Vagina (tissue), 2 donors: ENCODE results near the gene PRKCB.

ENCODE experiments used
- POLR2A ChIP-seq, 2 donors: fragments of 450-650 bp; IDR thresholded peaks; one replicate each; pipeline ENCODE4 v1.6.1; 2017; ENCODE audit warnings: antibody characterized with exemption in 2 of 2, mild to moderate bottlenecking in 2 of 2, moderate library complexity in 2 of 2
- TF ChIP-seq, protein P1 (sequence below), 3 experiments: fragments of 450-650 bp in 2 of 3; fragments of 200-600 bp in 1 of 3; sonication (generic) in 1 of 3; IDR thresholded peaks; one replicate each; pipeline ENCODE4 v1.5.1; 2017 to 2019; ENCODE audit warnings: antibody characterized with exemption in 3 of 3, mild to moderate bottlenecking in 2 of 3, moderate library complexity in 2 of 3

DNA sequence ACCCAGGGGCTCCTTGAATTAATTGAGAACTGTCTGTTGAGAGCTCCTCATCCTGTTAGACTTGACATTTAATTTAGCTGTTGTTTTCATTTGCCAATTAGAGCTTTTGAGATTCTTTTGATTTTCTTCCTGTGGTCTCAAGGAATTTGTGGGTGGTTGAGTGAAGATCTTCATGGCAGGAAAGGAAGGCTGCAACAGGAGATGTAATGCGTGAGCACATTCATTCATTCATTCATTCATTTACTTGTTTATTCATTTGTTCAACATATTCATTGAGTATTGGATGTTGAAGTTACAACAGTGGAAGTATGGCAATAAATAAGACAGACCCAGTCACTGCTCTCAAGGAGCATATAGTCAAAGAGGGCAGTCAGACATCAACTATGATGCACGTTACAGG is 117.7 kb downstream of the PRKCB start:
- no peak for TF ChIP-seq POLR2A (IDR thresholded peaks at IDR 0.05)
- TF ChIP-seq, protein P1, sequence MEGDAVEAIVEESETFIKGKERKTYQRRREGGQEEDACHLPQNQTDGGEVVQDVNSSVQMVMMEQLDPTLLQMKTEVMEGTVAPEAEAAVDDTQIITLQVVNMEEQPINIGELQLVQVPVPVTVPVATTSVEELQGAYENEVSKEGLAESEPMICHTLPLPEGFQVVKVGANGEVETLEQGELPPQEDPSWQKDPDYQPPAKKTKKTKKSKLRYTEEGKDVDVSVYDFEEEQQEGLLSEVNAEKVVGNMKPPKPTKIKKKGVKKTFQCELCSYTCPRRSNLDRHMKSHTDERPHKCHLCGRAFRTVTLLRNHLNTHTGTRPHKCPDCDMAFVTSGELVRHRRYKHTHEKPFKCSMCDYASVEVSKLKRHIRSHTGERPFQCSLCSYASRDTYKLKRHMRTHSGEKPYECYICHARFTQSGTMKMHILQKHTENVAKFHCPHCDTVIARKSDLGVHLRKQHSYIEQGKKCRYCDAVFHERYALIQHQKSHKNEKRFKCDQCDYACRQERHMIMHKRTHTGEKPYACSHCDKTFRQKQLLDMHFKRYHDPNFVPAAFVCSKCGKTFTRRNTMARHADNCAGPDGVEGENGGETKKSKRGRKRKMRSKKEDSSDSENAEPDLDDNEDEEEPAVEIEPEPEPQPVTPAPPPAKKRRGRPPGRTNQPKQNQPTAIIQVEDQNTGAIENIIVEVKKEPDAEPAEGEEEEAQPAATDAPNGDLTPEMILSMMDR (IDR thresholded peaks at IDR 0.05): no peak
